K562 (cell line): ENCODE measurements around the gene GLRA3. TPM values are rescaled to one million over a fixed set of nuclear protein-coding genes. Genes with fewer than 3 reads are reported as not detected.

Experiments
- ATAC-seq: fragments of 200-7000 bp; cut with Tn5 transposase; 3 replicates; pipeline ENCODE4 v1.9.1; 2020; ENCODE audit warnings: moderate library complexity
- BruUV-seq: library from RNA; stranded (reverse); fragments of 400-500 nt; replicated peaks from 2 replicates; lab custom pipeline; 2021; lab: Mats Ljungman, UMichigan
- CTCF ChIA-PET: fragments of 300-600 bp; formaldehyde crosslinking; extraction: SDS; loops from one replicate; lab custom pipeline; 2021; ENCODE audit warnings: low intra/inter-chr PET ratio; lab: Yijun Ruan, JAX
- POLR2A ChIA-PET: fragments of 300-600, 350-650 bp; sonication (Branson Sonifier 250); formaldehyde crosslinking; extraction: SDS; loops from one replicate; lab custom pipeline; 2021; ENCODE audit warnings: antibody characterized with exemption, inconsistent platforms; lab: Yijun Ruan, JAX
- DNase-seq, 4 experiments: peaks; one replicate each; pipeline versions ENCODE4 v3.0.0 to v3.0.0-alpha.2; 2011 to 2018; ENCODE audit warnings: low spot score in 3 of 4, mixed read lengths in 3 of 4; ENCODE audit errors: extremely low read depth in 1 of 4
- FAIRE-seq: peaks from 2 replicates; lab custom pipeline; 2011; peaks lifted over from hg19 to GRCh38; lab: Jason Lieb, UNC
- H2AFZ ChIP-seq: 2 replicates; pipeline ENCODE4 v1.6.0; 2011; ENCODE audit warnings: low read depth, low read length, control low read depth, inconsistent platforms
- H3K27ac ChIP-seq: fragments of 200-600 bp; 3 replicates; pipeline ENCODE4 v1.8.0; 2011; ENCODE audit warnings: low read depth, mild to moderate bottlenecking, control low read depth, inconsistent platforms, low read length, moderate library complexity, mixed read lengths; ENCODE audit errors: extremely low read depth
- H3K27me3 ChIP-seq, 2 experiments: fragments of 300-600 bp in 1 of 2; 2 replicates in 1 of 2; 3 replicates in 1 of 2; pipeline versions ENCODE4 v1.6.0 to v1.8.0; 2011; ENCODE audit warnings: inconsistent platforms in 2 of 2, low read length in 2 of 2, mild to moderate bottlenecking in 1 of 2, mixed read lengths in 1 of 2, moderate library complexity in 1 of 2; ENCODE audit not compliant: control insufficient read depth in 2 of 2, insufficient read depth in 2 of 2
- H3K36me3 ChIP-seq: fragments of 300-600 bp; 3 replicates; pipeline ENCODE4 v1.8.0; 2011; ENCODE audit warnings: mild to moderate bottlenecking, low read length, inconsistent platforms; ENCODE audit not compliant: control insufficient read depth, insufficient read depth
- H3K4me1 ChIP-seq, 2 experiments: fragments of 200-600 bp in 1 of 2; replicated peaks in 1 of 2; 2 replicates in 1 of 2; 3 replicates in 1 of 2; pipeline versions ENCODE4 v1.5.1 to v1.8.0; 2011; ENCODE audit warnings: inconsistent platforms in 2 of 2, low read length in 2 of 2, mild to moderate bottlenecking in 1 of 2, mixed read lengths in 1 of 2, moderate library complexity in 1 of 2; ENCODE audit not compliant: control insufficient read depth in 2 of 2, insufficient read depth in 2 of 2
- H3K4me2 ChIP-seq: 2 replicates; pipeline ENCODE4 v1.6.1; 2011; ENCODE audit warnings: low read length, control low read depth, inconsistent platforms, mixed read lengths; ENCODE audit not compliant: insufficient read depth
- H3K4me3 ChIP-seq: fragments of 200-600 bp; sonication (generic), shearing (Covaris generic); 2 replicates; pipeline ENCODE4 v1.5.1; 2016; ENCODE audit warnings: control low read depth, inconsistent platforms
- H3K79me2 ChIP-seq: fragments of 200-600 bp; 3 replicates; pipeline ENCODE4 v1.8.0; 2011; ENCODE audit warnings: low read length, inconsistent platforms; ENCODE audit not compliant: control insufficient read depth, insufficient read depth
- H3K9ac ChIP-seq, 2 experiments: 2 replicates each; pipeline versions ENCODE4 v1.6.0 to v1.6.1; 2011; ENCODE audit warnings: low read depth in 2 of 2, low read length in 2 of 2, control low read depth in 1 of 2, inconsistent platforms in 1 of 2, mild to moderate bottlenecking in 1 of 2, mixed read lengths in 1 of 2; ENCODE audit not compliant: insufficient read depth in 1 of 2
- H3K9me1 ChIP-seq: one replicate; pipeline ENCODE4 v1.6.0; 2011; ENCODE audit warnings: inconsistent platforms, mild to moderate bottlenecking, low read length, moderate library complexity; ENCODE audit not compliant: control insufficient read depth, insufficient read depth
- H3K9me3 ChIP-seq: replicated peaks from 2 replicates; pipeline ENCODE4 v1.5.1; 2011; ENCODE audit warnings: low read depth, low read length, inconsistent platforms; ENCODE audit not compliant: control insufficient read depth, insufficient read depth
- H4K20me1 ChIP-seq: replicated peaks from 2 replicates; pipeline ENCODE4 v1.6.1; 2011; ENCODE audit warnings: low read length, inconsistent platforms, mixed read lengths; ENCODE audit not compliant: control insufficient read depth, insufficient read depth
- CCNT2 ChIP-seq: IDR thresholded peaks from 2 replicates; pipeline ENCODE4 v1.6.1; 2011; ENCODE audit warnings: borderline replicate concordance, low read depth, mild to moderate bottlenecking, moderate library complexity, mixed read lengths, low read length; ENCODE audit not compliant: insufficient read length; ENCODE audit errors: extremely low read depth
- MXI1 ChIP-seq: IDR thresholded peaks from 2 replicates; pipeline ENCODE4 v1.6.1; 2011; ENCODE audit warnings: low read depth, mild to moderate bottlenecking, improper control_type of control experiment, low read length
- NR1H2 ChIP-seq: sonication (generic); formaldehyde crosslinking; IDR thresholded peaks from 2 replicates; pipeline ENCODE4 v1.4.0; 2020; ENCODE audit warnings: mild to moderate bottlenecking, missing genetic modification reagents
- SOX6 ChIP-seq: fragments of 450-650 bp; IDR thresholded peaks from 2 replicates; pipeline ENCODE4 v1.6.1; 2014; ENCODE audit warnings: mild to moderate bottlenecking
- TBL1XR1 ChIP-seq, 2 experiments: IDR thresholded peaks; 2 replicates each; pipeline ENCODE4 v1.6.1; 2012; ENCODE audit warnings: improper control_type of control experiment in 2 of 2, low read length in 2 of 2, mild to moderate bottlenecking in 1 of 2
- ZNF23 ChIP-seq: fragments of 250-450 bp; sonication (Bioruptor Pico); IDR thresholded peaks from 2 replicates; pipeline ENCODE4 v1.4.0; 2020; ENCODE audit warnings: mild to moderate bottlenecking
- WGBS: fragments of 100-300 bp; shearing (Covaris generic); methylation state at CpG from one replicate; pipeline ENCODE4 v1.1.6; 2016; ENCODE audit warnings: low coverage, mixed read lengths; ENCODE audit not compliant: insufficient coverage; ENCODE audit errors: missing lambda C conversion rate; 5-methylcytosine and 5-hydroxymethylcytosine counted together
- in situ Hi-C: fragments of 300-500 bp; cut with MboI; formaldehyde crosslinking; loops from 4 replicates; pipeline ENCODE4 v1.15.0; 2018; ENCODE audit warnings: inconsistent platforms, mixed read lengths
- intact Hi-C: fragments of 100-400 bp; cut with micrococcal nuclease; formaldehyde crosslinking; loops from 2 replicates; pipeline ENCODE4 v1.14.2; 2022
- polyA plus RNA-seq, 8 experiments: library from polyadenylated mRNA; depleted of rRNA in 4 of 8; stranded (reverse) in 5 of 8; unstranded in 3 of 8; fragments of >200 nt; fragmentation: Nextera tagmentation in 2 of 8; fragmentation: Illumina TruSeq in 1 of 8; extraction: Ambion mirVana in 2 of 8; extraction: Trizol in 1 of 8; gene quantifications; 2 replicates each; pipeline versions ENCODE4 v1.2.1 to v1.2.3, GENCODE V29; 2011 to 2014; ENCODE audit warnings: inconsistent platforms in 1 of 8, missing spikeins in 1 of 8
- total RNA-seq, 7 experiments: library from RNA; depleted of rRNA in 6 of 7; stranded (reverse); fragments of >200 nt in 6 of 7; fragmentation: Illumina TruSeq in 2 of 7; extraction: Trizol in 2 of 7; gene quantifications; 2 replicates each; pipeline versions ENCODE4 v1.2.1 to v1.2.3, GENCODE V29; 2011 to 2021; ENCODE audit warnings: low replicate concordance in 1 of 7
- TF ChIP-seq, protein P1 (sequence below): fragments of 450-650 bp; formaldehyde crosslinking; IDR thresholded peaks from 2 replicates; pipeline ENCODE4 v1.4.0; 2022; ENCODE audit warnings: missing genetic modification characterization

GLRA3 gene
- total and polyA plus RNA-seq, 9 of the 15 experiments (the other 6 are each of a cell fraction or from before 2014, with no cell fraction given) = 0.06 to 0.14 (median 0.08) TPM; not detected in 2

DNA sequence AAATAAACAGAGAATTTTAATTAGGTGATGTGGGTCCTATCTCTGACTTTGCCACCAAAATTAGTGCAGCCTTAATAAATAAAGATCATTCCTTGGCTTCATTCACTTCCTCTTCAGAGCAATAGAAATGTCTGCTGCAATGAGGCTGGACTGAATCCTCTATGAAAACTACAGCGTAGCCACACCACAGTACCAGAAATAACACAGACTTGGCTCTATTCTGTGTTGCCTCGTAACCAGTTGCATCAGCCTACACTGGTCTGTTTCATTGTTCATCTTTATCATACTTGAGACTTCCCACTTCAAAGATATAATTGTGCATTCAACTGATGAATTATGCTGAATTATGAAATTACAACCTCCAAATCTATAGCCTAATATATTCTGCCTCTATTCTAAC lies 15.8 kb downstream of the GLRA3 start:
- Histone ChIP-seq H3K4me3 (no peak overlapping the region), H3K9me3 (0 out of 2 replicates have a peak, but pooled peaks cover 2% of the 10 kb centered on the region), H4K20me1 (no peaks in the 10 kb centered on the region), H3K36me3 (no peaks in the 10 kb centered on the region), H3K4me1 (no peaks in the 10 kb centered on the region), H3K79me2 (no peaks in the 10 kb centered on the region), H3K9ac (no peak overlapping the region), H3K4me2 (no peak overlapping the region), H3K9me1 (no peaks in the 10 kb centered on the region), H3K27ac (no peak overlapping the region), H3K27me3 (no peaks in the 10 kb centered on the region), H2AFZ (no peak overlapping the region)
- WGBS = 0% methylated on average over 2 of the region's 2 CpGs
- FAIRE-seq (no peak), DNase-seq (no peak), ATAC-seq (no peak)
- POLR2A ChIA-PET = no interaction called here
- CTCF ChIA-PET = no interaction called here
- in situ Hi-C loops (no loop called here), intact Hi-C loops (no loop called here)
- BruUV-seq = no TSS peak
- TF ChIP-seq, protein P1, sequence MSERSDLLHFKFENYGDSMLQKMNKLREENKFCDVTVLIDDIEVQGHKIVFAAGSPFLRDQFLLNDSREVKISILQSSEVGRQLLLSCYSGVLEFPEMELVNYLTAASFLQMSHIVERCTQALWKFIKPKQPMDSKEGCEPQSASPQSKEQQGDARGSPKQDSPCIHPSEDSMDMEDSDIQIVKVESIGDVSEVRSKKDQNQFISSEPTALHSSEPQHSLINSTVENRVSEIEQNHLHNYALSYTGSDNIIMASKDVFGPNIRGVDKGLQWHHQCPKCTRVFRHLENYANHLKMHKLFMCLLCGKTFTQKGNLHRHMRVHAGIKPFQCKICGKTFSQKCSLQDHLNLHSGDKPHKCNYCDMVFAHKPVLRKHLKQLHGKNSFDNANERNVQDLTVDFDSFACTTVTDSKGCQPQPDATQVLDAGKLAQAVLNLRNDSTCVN (CRISPR knock-in tag) = no peak
- no peak for TF ChIP-seq NR1H2
- TF ChIP-seq ZNF23 (CRISPR knock-in tag) = no peak
- no peak for TF ChIP-seq TBL1XR1 (IDR thresholded peaks at IDR 0.05; ENCODE audit: low read length in 2 of 2)
- no peak for TF ChIP-seq SOX6
- TF ChIP-seq MXI1 = no peak
- no peak for TF ChIP-seq CCNT2
